K562 (cell line): ENCODE data around the gene RNF114. TPM values are rescaled to one million over a fixed set of nuclear protein-coding genes. Genes with fewer than 3 reads are reported as not detected.

Experiments used
- ASH1L ChIP-seq: fragments of 450-650 bp; IDR thresholded peaks from 2 replicates; pipeline ENCODE4 v1.6.1; 2018; ENCODE audit warnings: borderline replicate concordance, mild to moderate bottlenecking, low read depth; ENCODE audit not compliant: partially characterized antibody
- CBX1 ChIP-seq: sonication (generic); IDR thresholded peaks from 2 replicates; pipeline ENCODE4 v1.6.1; 2016; ENCODE audit warnings: antibody characterized with exemption, low read depth, mild to moderate bottlenecking
- CCNT2 ChIP-seq: IDR thresholded peaks from 2 replicates; pipeline ENCODE4 v1.6.1; 2011; ENCODE audit warnings: borderline replicate concordance, low read depth, mild to moderate bottlenecking, moderate library complexity, mixed read lengths, low read length; ENCODE audit not compliant: insufficient read length; ENCODE audit errors: extremely low read depth
- CREB3L1 ChIP-seq: fragments of 450-650 bp; IDR thresholded peaks from 2 replicates; pipeline ENCODE4 v1.6.1; 2014; ENCODE audit warnings: low read depth, mild to moderate bottlenecking, moderate library complexity, borderline replicate concordance
- CREM ChIP-seq: IDR thresholded peaks from 2 replicates; pipeline ENCODE4 v1.6.1; 2014; ENCODE audit warnings: antibody characterized with exemption, low read depth
- GABPB2 ChIP-seq: fragments of 250-450 bp; sonication (Bioruptor Pico); conservative IDR thresholded peaks from 2 replicates; pipeline ENCODE4 v1.5.1; 2021; ENCODE audit warnings: mild to moderate bottlenecking
- GATAD2B ChIP-seq: fragments of 450-650 bp; IDR thresholded peaks from 2 replicates; pipeline ENCODE4 v1.6.1; 2017; ENCODE audit warnings: mild to moderate bottlenecking, borderline replicate concordance
- KLF6 ChIP-seq: fragments of 250-450 bp; sonication (Bioruptor Pico); IDR thresholded peaks from 2 replicates; pipeline ENCODE4 v1.4.0; 2020; ENCODE audit warnings: mild to moderate bottlenecking, moderate library complexity, borderline replicate concordance
- PKNOX1 ChIP-seq: fragments of 450-650 bp; IDR thresholded peaks from 2 replicates; pipeline ENCODE4 v1.6.1; 2016
- POLR2B ChIP-seq: fragments of 450-650 bp; IDR thresholded peaks from 2 replicates; pipeline ENCODE4 v1.6.1; 2018; ENCODE audit warnings: low read depth; ENCODE audit not compliant: partially characterized antibody
- RBM14 ChIP-seq: fragments of 200-400 bp; formaldehyde crosslinking; IDR thresholded peaks from 2 replicates; pipeline ENCODE4 v1.6.1; 2018; ENCODE audit warnings: low read depth, mild to moderate bottlenecking, low read length, moderate library complexity, borderline replicate concordance; ENCODE audit not compliant: insufficient read depth
- RNF219 ChIP-seq: fragments of 250-450 bp; sonication (Bioruptor Pico); IDR thresholded peaks from 2 replicates; pipeline ENCODE4 v1.5.0; 2022; ENCODE audit warnings: mild to moderate bottlenecking
- SIX5 ChIP-seq, 2 experiments: IDR thresholded peaks; 2 replicates each; pipeline ENCODE4 v1.6.1; 2011; ENCODE audit warnings: low read length in 2 of 2, borderline replicate concordance in 1 of 2, low read depth in 1 of 2, mild to moderate bottlenecking in 1 of 2, moderate library complexity in 1 of 2; ENCODE audit not compliant: insufficient read depth in 1 of 2
- SRSF7 ChIP-seq: fragments of 200-400 bp; formaldehyde crosslinking; optimal IDR thresholded peaks from 2 replicates; pipeline ENCODE3; 2017; ENCODE audit warnings: mild to moderate bottlenecking, low read depth, low read length
- TARDBP ChIP-seq: fragments of 450-650 bp; IDR thresholded peaks from 2 replicates; pipeline ENCODE4 v1.6.1; 2016
- TRIM25 ChIP-seq: fragments of 450-650 bp; IDR thresholded peaks from 2 replicates; pipeline ENCODE4 v1.7.0; 2016; ENCODE audit warnings: borderline replicate concordance
- ZFP91 ChIP-seq: sonication (generic); formaldehyde crosslinking; IDR thresholded peaks from 2 replicates; pipeline ENCODE4 v1.8.0; 2022; ENCODE audit warnings: mild to moderate bottlenecking, missing genetic modification reagents
- ZNF134 ChIP-seq: fragments of 250-450 bp; sonication (Bioruptor Pico); conservative IDR thresholded peaks from 2 replicates; pipeline ENCODE4 v1.4.0; 2020
- ZNF23 ChIP-seq: fragments of 250-450 bp; sonication (Bioruptor Pico); IDR thresholded peaks from 2 replicates; pipeline ENCODE4 v1.4.0; 2020; ENCODE audit warnings: mild to moderate bottlenecking
- ZNF75A ChIP-seq: fragments of 450-650 bp; formaldehyde crosslinking; IDR thresholded peaks from 2 replicates; pipeline ENCODE4 v1.4.0; 2020; ENCODE audit warnings: mild to moderate bottlenecking
- polyA plus RNA-seq, 8 experiments: library from polyadenylated mRNA; depleted of rRNA in 4 of 8; stranded (reverse) in 5 of 8; unstranded in 3 of 8; fragments of >200 nt; fragmentation: Nextera tagmentation in 2 of 8; fragmentation: Illumina TruSeq in 1 of 8; extraction: Ambion mirVana in 2 of 8; extraction: Trizol in 1 of 8; gene quantifications; 2 replicates each; pipeline versions ENCODE4 v1.2.1 to v1.2.3, GENCODE V29; 2011 to 2014; ENCODE audit warnings: inconsistent platforms in 1 of 8, missing spikeins in 1 of 8
- total RNA-seq, 7 experiments: library from RNA; depleted of rRNA in 6 of 7; stranded (reverse); fragments of >200 nt in 6 of 7; fragmentation: Illumina TruSeq in 2 of 7; extraction: Trizol in 2 of 7; gene quantifications; 2 replicates each; pipeline versions ENCODE4 v1.2.1 to v1.2.3, GENCODE V29; 2011 to 2021; ENCODE audit warnings: low replicate concordance in 1 of 7

The RNF114 gene
- total and polyA plus RNA-seq, 9 of the 15 experiments (the other 6 are each of a cell fraction or from before 2014, with no cell fraction given): 38.6 to 111 (median 62.6) TPM

- TF ChIP-seq ZFP91 (no peak), CCNT2 (no peak), CREB3L1 (no peak), GABPB2 (CRISPR knock-in tag) (no peak), ASH1L (no peak), RBM14 (no peak), KLF6 (CRISPR knock-in tag) (no peak), TRIM25 (no peak), GATAD2B (no peak), SRSF7 (no peak), ZNF134 (CRISPR knock-in tag) (no peak), ZNF23 (CRISPR knock-in tag) (no peak), CBX1 (no peak), TARDBP (no peak), CREM (no peak), PKNOX1 (peak; percentile 46), POLR2B (no peak), RNF219 (CRISPR knock-in tag) (no peak), ZNF75A (CRISPR knock-in tag) (no peak), SIX5 (IDR thresholded peaks at IDR 0.05; ENCODE audit: borderline replicate concordance in 1 of 2, insufficient read depth in 1 of 2, low read depth in 1 of 2, low read length in 2 of 2) (no peak)
Observed at GRCh38 chr20:50003253-50003656, 67.1 kb downstream of the RNF114 start (continued).
